WI38 (cell line): ENCODE data around the gene ADK.

ENCODE experiments used
- H3K4me3 ChIP-seq: 2 replicates; pipeline ENCODE4 v1.5.1; 2011; ENCODE audit warnings: low read depth, mild to moderate bottlenecking, control low read depth, low read length
- CTCF ChIP-seq: IDR thresholded peaks from 2 replicates; pipeline ENCODE4 v1.5.1; 2012; ENCODE audit warnings: low read depth, mild to moderate bottlenecking, control low read depth, low read length

Gene ADK

DNA sequence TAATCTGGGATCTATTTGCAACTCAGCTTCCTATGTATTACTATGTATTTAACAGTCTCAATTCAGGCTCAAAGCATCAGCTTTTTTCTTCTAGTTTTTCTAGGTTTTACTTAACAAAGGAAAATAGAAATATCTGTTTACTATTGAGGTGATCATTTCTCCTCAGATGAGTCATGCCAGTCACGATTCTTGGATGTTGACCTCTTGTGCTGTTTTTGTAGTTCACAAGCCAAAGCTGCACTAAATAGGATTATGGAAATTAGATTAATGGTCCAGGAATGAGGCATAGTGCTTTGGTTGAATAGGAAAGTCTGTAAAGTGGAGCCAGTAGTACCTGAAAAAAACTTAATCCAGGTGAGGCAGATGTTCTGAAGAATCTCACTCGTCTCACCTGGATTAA lies 477.1 kb downstream of the ADK start:
- TF ChIP-seq CTCF: no peak
- H3K4me3 ChIP-seq: no peak overlapping the region

GRCh38 chr10:74634995-74635536 lies 484.0 kb downstream of the ADK start:
- no peak for TF ChIP-seq CTCF
- H3K4me3 ChIP-seq: no peak overlapping the region

DNA sequence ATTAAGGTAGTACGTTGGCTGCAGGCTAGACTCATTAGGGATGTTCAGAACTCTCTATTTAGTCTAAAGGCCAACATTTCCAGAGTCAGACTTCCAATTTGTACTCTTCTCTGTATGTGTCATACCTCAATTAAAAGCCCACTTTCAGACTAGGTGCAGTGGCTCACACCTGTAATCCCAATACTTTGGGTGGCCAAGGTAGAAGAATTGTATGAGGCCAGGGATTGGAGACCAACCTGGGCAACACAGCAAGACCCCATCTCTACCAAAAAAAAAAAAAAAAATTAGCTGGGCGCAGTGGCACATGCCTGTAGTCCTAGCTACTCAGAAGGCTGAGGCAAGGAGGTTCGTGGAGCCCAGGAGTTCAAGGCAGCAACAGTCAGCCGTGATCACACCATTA lies 484.6 kb downstream of the ADK start:
- TF ChIP-seq CTCF: no peak
- no peak overlapping the region for H3K4me3 ChIP-seq

DNA sequence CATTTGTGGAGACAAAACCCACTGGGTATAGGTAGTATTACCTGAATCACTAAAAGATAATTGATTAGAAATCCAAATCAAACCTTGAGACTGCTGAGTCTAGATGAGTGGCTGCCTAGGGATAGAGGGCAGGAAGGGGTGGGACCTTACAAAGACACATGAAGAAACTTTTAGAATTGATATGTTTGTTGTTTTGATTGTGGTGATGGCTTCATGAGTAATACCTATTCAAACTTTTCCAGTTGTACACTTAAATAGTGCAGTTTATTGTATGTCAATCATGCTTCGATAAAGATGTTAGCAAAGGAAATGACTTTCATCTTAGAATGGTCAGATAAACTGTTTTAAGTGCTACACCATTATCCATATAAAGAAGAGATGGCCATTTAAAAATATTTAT lies 486.7 kb downstream of the ADK start:
- no peak for TF ChIP-seq CTCF
- no peak overlapping the region for H3K4me3 ChIP-seq

DNA sequence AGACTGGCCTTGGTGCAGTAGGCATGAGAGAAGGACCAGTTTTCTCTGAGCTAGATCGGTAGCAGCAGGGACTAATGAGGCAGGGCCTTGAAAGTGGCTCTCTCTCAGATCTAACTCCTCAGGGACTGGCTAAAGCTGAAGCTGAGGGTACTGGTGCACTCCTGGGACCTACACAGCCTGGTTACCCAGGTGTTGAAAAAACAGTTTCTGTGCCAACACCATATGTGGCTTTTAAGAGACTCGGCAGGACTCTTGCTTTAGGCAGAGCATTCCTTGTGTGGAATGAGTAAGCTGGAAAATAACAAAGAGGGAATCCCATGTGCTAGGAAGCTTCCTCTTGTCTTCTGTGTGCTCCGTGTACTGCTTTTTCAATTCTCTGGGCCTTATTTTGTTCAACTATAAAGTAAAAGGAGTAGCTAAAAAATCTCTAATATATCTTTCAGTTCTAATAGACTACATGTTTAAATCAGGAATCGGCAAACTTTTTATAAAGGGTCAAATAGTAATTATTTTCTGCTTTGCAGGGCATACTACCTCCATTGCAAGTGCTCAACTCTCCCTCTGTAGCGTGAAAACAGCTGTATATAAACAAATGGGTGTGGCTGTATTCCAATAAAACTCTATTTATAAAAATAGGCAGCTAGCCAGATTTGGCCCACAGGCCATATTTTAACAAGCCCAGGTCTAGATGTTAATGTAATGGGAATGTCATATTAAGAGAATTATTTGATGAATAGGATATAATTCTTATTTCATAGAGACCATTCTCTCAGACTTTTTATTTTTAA lies 489.3 kb downstream of the ADK start:
- no peak for TF ChIP-seq CTCF
- no peak overlapping the region for H3K4me3 ChIP-seq

GRCh38 chr10:74641659-74642058 lies 490.6 kb downstream of the ADK start:
- no peak for TF ChIP-seq CTCF
- no peak overlapping the region for H3K4me3 ChIP-seq

DNA sequence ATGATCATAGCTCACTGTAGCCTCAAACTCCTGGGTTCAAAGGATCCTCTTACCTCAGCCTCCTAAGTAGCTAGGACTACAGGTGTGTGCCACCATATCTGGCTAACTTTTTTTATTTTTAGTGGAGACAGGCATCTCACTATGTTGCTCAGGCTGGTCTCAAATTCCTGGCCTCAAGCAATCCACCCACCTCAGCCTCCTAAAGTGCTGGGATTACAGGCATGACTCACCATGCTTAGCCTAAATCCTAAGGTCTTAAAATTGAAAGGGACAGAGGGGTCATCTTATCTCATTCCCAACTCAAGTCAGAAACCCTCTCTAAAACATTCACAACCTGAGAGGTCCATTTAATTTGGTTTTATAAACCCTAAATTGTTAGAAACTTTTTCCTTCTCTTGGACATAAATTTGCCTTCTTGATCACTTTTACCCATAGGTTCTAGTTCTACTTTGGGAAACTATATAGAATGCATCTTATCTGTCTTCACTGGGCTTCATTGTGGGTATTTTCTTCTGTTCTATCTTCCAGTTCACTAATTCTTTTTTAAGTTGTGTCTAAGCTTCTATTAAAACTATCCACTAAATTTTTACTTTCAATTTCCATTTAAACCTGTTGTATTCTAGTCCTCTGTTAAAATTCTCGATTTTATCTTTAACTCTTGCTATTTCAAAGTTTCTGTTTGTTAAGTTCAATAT lies 492.0 kb downstream of the ADK start:
- H3K4me3 ChIP-seq: no peak overlapping the region
- no peak for TF ChIP-seq CTCF
